HG03520 (cell line): ENCODE data around the gene OGG1.

ENCODE experiments used
- ATAC-seq: cut with Tn5 transposase; IDR thresholded peaks from one replicate; pipeline ENCODE4 v1.9.1; 2021; ENCODE audit warnings: mild to moderate bottlenecking, moderate library complexity; ENCODE audit not compliant: unreplicated experiment

The OGG1 gene

DNA sequence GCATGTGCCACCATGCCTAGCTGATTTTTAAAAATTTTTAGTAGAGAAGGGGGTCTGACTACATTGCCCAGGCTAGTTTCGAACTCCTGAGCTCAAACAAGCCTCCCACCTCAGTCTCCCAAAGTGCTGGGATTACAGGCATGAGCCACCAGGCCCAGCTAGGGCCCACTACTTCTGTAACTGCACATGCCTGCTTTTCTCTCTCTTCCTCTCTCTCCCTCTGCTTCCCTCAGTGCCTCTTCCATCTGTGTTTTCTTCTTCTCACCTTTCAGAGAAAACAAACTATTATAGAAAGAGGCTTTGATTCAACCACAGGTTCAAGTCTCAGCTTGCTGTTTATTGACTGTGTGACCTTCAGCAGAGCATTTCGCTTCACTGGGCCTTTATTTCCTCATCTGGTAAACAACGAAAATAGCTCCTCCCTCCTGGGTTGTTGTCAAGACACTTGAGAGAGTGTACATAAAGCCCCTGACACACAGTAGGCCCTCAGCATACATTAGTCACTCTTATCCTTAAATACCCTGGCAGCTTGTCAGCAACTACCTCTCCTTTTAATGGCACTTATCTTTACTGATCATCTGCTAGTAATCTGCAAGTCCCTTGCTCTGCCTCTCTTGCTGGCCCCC is 32.3 kb downstream of the OGG1 start:
- no peak for ATAC-seq

DNA sequence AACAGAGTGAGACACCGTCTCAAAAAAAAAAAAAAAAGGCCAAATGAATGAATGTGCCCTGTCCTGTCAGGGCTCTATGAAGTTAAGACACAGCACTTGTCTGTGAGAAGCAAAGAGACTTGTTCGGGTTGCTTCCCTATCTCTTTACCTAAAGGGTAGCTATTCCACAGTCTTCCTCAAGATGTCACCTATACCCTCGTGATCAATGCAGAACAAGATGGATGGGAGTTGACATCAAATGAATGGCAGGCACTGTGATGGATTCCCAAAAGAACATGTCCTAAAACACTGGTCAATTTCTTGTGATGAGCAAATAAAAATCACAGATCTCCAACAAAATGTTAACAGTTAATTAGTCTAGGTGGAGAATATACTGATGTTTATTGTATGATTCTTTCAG is 33.0 kb downstream of the OGG1 start:
- no peak for ATAC-seq

DNA sequence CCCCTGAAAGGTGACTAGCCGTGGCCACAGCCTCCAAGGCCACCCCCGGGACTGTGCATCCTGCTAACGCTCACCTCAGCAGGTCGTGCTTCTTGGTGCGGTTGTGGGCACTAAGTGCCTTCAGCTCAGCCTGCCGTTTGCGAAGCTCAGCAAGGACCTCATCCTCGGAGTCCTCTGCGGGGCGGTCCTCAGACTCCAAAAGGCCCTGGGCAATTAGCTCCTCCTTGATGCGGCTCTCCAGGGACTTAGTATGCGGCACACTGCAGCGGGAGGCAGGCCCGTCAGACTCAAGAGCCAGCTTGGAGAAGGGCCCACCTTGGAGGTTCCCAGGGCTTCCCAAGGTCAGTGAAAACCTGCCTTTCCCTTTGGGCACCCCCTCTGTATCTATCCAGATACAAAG is 34.2 kb downstream of the OGG1 start:
- ATAC-seq, result no peak

DNA sequence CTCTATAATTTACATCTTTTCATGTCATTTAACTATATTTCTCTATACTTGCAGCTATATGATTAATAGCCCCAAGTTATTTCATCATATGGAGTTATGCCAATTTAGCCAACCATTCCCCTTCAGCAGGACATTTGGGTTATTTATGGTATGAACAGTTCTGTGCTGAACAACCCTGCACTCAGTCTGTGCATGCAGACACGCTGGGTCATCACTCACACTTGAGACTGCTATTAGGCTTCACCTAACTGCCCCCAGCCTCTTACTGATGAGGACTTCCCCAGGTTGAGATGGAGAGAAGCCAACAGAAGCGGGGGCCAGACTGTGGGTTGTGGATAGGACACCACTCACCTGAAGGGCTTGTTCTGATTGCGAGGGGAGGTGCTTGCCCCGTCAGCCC is 35.2 kb downstream of the OGG1 start:
- no peak for ATAC-seq

DNA sequence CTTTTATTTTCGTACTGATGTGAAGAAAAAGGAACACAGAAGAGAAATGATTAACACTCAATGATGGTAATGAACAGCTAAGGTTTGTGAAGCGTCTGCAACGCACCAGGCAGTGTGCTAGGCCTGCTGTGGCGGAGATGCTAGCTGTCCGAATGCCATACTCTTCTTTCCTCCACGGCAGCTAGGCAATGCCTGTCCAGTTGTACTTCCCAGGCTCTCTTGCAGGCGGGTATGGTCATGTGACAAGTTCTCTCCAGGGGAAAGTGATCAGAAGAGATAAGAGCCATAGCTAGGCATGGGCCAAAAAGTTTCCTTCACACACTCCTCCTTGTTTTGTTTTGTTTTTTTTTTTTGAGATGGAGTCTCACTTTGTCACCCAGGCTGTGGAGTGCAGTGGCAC is 35.9 kb downstream of the OGG1 start:
- no peak for ATAC-seq

DNA sequence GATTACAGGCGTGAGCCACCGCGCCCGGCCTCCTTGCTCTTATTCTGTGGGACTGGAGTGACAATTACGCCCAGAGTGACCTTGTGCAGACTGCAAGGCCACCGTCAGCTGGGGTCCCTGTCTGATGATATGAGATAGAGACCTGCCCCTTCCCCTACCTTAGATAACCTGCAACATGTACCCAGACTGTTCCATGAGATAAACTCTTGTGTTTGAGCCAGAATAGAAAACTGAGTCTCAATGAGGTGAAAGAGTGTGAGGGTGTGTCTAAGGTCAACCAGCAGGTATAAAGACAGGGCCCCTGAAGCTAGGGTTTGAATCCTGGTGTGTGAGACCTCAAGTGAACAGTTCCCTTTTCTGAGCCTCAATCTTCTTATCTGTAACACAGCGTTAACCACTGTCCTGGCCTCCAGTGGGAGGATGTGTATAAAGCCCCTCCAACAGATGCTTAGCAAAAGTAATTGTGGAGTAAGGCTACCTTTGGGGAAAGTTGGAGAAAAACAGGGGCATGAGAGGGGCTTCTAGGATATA is 36.5 kb downstream of the OGG1 start:
- ATAC-seq, result no peak

DNA sequence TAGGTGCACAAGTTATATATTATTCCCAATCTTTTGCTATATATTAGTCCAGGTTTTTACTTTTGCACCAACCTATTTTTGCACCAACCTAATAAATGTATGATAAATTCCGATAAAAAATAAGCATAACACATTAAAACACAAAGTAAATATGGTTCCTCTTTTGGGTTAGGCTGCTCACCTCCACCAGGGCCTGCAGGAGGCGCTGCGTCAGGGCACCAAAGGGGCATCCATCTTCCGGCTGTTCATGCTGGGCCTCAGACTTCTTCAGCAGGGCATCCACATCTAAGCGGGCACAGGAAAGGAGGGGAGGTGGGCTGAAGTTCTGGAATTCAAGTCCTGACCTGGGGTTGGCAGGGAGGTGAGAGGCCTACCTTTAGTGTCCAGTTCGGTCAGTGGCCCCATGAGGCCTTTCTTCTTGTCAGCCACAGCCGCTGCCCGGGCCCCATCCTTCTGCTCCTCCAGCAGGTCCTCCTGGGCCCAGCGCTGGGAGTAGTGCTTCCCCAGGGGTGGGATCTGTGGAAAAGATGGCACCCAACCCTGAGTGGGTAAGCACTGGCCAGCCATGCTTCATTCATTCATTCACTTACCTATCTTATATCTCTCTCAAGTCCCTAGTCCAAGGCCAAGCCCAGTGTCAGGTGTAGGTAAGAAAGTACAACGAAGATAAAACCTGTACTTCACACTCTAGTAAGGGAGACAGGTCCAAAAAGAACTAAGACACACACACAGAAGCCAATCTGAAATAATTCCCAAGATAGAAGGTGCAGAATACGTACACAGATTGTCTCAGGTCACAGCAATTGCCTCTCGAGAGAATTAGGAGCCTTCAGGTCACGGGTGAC is 37.3 kb downstream of the OGG1 start:
- no peak for ATAC-seq

DNA sequence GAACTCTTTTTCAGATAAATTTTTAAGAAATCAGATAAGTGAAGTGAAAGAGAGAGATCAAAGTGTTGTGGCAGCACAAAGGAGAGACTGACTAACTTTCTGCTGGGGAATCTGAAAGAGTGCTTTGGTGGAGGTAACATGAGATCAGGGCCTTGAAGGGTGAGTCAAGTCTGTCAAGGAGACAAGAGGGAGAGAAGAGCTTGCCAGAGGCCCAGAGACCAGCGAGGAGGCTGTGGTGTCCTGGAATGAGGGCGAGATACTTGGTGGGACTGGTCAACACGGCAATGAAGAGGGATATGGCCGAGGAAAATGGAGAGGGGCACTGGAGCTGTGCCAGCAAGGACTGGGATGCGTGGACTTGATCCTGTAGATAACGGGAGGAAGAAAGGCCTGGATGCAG is 38.0 kb downstream of the OGG1 start:
- ATAC-seq, result no peak

DNA sequence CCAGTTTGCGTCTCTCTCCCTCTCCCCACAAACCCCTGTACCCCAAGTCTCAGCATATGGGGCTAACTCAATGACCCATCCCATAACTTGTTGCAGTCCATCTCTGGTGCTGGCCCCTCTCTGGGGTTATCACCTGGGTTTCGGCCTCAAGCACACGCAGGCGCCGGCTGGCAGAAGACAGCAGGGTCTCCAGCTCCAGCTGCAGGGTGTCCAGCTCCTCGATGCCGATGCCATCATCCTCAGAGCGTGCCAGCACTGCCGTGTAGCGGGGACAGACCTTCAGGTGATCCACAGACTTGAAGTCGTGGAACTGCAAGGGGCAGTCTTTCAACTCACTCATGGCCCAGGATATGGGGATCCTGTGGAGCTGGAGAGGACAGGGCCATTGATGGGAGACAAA is 41.4 kb downstream of the OGG1 start:
- ATAC-seq, result no peak

DNA sequence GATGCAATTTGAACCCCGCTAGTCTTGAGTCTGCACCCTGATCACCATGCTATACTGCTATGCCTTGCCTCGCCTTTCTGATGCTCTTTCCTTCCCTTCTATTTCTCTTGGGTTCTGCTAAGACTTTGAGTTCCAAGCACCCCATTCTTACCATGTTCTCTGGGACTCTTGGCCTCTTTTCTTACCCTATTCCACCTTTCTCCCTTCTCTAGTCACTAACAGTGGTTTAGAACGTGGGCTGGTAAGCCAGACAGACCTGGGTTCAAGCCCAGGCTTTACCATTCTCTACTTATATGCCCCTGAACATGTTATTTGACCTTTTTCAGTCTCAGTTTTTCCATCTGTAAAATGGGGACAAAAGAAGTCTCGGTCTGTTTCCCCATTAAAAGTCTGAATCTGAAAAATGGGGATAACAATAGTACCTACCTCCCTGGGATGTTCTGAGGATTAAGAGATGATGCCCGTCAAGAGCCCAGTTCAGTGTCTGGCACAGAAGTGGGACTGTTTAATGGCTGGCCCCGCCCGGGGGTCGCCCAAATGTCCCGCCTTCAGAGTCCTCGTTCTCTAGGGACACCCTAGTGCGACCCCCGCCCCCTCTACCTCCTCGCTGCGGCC is 42.1 kb downstream of the OGG1 start:
- ATAC-seq, result no peak

DNA sequence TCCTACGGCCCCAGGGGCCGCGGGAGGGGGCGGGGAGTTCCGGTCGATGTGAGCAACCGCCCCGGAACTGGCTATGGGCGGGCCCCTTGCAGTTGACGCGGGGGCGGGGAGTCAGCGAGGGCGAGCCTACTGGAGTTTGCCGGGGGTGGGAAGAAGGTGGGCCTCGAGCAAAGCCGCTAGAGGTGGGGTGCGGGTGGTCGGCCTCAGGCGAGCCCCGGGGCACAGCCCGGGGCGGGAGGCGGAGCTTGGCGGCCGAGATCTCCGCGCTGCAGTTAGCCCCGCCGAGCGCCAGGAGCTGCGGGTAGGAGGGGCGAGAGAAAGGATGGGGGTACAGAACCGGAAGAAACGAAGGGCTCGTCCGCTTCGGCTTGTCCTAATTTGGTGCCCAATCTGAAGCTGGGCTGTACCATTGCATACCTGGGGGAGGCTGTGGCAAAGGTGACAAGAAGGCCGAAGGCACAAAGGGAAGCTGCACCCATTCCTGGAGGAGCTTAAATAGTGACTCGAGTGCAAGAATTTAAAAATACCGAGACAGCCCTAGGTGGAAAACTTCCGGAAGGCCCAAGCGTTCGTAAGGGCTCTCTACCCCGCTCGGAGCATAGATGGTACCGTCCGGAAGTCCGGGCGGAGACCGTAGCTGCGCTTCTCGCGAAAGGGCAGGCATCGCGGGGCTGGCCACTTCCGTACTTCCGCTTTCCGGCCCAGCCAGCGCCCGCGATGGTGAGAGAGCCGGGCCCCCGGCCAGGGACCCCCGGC is 42.8 kb downstream of the OGG1 start, which contains the start of the genes ARPC4 and TADA3:
TSS of gene ARPC4 (plus strand) at position 678 of the 756 bp plus-strand sequence. CDS start at position 718, 40 bp downstream.
TSS of gene TADA3 (minus strand) at position 69 of the 756 bp plus-strand sequence. CDS start 1,007 bp downstream, outside the sequence.
- ATAC-seq, result peak; percentile 79

DNA sequence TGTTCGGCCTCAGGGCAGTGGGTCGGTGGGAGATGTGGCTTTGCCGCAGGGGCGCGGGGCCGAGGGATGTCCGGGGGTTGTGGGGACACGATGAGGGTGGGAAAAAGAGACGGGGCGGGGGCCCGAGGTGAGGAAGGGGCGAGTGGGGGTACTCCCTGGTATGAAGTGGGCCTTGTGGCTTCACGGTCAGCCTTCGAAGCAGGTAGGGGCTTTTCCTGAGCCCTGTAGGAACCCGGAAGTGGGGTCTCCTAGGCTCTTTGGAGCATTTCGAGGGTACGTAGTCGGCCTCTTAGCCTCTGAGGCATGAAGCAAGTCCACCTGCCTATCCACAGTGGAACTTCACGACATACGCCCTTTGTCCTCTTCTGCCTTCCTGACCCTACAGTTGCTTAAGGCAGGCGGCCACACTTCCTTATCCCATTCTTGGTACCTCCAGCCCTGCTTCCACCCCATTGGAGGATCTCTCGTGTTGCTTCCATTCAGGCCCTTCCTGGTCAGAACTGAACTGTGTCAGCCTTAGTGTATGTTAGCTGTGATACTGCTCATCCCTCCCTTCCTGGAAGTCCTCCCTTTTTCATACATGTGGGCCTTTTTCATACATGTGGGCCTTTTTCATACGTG is 43.5 kb downstream of the OGG1 start:
- ATAC-seq, result peak; percentile 1

DNA sequence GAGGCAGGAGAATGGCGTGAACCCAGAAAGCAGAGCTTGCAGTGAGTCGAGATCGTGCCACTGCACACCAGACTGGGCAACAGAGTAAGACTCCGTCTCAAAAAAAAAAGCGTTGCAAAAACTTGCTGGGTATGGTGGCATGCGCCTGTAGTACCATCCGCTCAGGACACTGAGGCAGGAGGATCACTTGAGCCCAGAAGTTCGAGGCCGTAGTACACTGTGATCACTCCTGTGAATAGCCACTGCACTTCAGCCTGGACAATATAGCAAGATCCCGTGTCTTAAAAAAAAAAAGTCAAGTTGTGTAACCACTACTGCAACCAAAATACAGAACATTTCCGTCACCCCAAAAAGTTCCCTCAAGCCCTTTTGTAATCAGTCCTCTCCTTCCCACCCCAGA is 44.6 kb downstream of the OGG1 start:
- ATAC-seq, result no peak

DNA sequence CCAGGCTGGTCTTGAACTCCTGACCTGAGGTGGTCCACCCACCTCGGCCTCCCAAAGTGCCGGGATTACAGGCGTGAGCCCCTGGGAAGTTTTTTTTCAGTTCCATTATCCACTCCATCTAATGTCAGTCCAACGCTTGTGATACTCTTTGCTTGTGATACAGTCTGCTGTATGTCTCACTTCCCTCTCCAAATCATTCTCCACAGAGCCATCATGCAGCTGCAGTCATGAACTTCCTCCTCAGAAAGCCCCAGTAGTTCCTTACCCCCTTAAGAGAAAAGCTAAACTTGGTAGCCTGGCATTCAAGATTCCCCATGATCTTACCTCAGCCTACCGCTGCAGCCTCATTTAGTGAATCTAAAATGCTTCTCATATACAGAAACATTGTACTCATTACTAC is 45.5 kb downstream of the OGG1 start:
- ATAC-seq, result no peak

DNA sequence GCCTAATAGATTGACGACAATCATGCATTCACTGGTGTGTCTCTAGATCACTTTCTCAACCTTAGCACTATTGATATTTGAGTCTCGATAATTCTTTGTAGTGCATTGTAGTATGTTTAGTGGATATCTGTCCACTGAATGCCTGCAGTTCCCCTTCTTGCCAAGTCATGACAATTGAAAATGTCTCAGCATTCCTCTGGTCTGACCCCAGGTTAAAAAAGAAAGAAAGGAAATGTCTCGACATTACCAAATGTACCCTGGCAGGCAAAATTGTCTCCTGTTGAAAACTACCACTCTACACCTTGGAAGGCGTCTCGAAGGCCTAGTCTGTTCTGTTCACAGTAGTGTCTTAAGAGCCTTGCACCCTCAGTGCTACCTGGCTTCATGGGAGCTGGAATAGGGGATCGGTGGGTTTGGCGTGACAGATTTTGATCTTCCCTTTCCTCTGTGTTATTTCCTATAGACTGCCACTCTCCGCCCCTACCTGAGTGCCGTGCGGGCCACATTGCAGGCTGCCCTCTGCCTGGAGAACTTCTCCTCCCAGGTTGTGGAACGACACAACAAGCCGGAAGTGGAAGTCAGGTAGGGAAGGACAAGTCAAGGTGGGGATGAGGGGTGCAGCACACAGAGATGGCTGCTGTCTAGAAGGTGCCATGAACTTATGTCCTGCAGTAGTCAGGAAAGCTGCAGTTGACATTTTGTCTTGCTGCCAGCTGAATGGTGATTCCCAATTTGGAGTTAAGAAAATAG is 47.6 kb downstream of the OGG1 start:
- ATAC-seq, result no peak

DNA sequence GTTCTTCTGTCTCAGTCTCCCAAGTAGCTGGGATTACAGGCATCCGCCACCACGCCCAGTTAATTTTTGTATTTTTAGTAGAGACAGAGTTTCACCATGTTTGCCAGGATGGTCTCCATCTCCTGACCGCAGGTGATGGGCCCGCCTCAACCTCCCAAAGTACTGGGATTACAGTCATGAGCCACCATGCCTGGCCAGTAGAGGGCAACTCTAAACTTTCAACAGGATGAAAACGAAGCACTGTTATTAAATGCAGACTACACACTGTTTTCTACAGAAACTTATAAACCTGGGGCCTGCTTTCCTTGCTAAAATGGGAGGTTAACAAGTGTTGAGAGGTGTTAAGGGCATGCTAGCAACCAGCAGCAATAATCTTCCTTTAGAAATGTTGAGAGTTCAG is 50.8 kb downstream of the OGG1 start:
- no peak for ATAC-seq

DNA sequence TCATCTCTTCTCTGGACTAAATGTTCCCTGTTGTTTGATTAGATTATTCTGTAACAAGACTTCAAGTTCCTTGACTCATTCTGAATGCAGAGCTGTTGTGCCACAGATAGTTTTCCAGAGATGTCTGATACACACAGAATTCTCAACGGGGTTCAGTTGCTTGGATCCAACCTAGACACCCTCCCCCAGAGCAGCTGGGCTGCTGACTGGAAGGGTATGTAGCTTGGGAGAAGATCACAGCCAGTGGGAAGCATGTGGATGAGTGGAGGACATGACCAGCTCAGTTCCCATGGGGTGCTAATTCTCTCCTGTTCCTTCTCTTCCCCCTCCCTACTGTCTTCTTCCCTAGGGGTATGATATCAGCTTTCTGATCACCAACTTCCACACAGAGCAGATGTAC is 53.7 kb downstream of the OGG1 start:
- no peak for ATAC-seq

DNA sequence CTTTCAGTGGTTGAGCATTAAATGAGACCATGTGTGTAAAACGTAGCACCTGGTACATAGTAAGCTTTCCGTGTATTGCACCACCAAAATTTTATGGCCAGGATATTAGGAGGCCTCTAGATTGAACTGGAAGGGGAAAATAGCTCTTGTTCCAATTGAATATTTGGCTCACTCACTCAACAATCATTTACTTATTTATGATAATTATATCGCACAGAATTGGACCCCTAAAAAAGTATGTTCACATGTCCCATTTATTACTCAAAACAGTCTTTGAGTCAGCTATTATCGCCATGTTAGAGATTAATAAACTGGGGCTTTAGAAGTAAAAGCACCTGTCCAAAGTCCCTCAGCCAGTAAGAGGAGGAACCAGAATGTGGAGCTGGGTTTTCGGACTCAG is 55.2 kb downstream of the OGG1 start:
- ATAC-seq, result no peak

DNA sequence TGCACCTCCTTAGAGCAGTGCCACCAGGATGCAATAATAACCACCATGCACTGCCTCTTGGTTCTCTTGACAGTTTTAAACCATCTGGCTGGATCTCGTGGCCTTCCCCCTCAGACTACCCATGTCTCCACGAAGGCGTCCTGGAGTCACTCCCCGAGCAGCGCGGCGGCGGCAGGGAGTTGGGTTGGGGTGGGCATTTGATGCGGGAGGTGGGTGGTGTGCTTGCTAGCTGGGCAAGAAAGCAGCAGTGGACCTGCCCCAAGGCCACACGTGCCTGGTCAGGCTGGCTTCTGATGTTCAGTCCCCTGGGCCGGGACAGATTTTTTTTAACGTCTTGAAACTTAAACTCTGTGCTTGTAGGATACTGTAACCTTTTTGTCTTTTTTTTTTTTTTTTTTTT is 56.4 kb downstream of the OGG1 start:
- no peak for ATAC-seq
